Mesenchymal stem cell (in vitro differentiated cells and primary cell): Measurements from ENCODE around the gene SPON2.
A peak's percentile ranks its signal among the peaks of the same experiment; 100 is the strongest.

ENCODE experiments used
- DNase-seq: peaks from one replicate; pipeline ENCODE4 v3.0.0-alpha.2; 2013
- H2AFZ ChIP-seq: one replicate; pipeline ENCODE4 v1.6.1; 2013; ENCODE audit warnings: low read depth, mild to moderate bottlenecking, control low read depth, inconsistent platforms, low read length, moderate library complexity
- H2AK5ac ChIP-seq: 2 replicates; pipeline ENCODE4 v1.6.1; 2013; ENCODE audit warnings: low read length, moderate library complexity, mild to moderate bottlenecking, inconsistent platforms; ENCODE audit not compliant: severe bottlenecking
- H2BK120ac ChIP-seq: one replicate; pipeline ENCODE4 v1.6.1; 2013; ENCODE audit warnings: low read depth, mild to moderate bottlenecking, inconsistent platforms, low read length, moderate library complexity
- H2BK12ac ChIP-seq, 2 experiments: one replicate each; pipeline ENCODE4 v1.6.1; 2013; ENCODE audit warnings: inconsistent platforms in 2 of 2, low read length in 2 of 2, mild to moderate bottlenecking in 2 of 2, moderate library complexity in 2 of 2, control low read depth in 1 of 2
- H2BK15ac ChIP-seq: one replicate; pipeline ENCODE4 v1.6.1; 2013; ENCODE audit warnings: mild to moderate bottlenecking, low read depth, inconsistent platforms; ENCODE audit not compliant: poor library complexity, severe bottlenecking
- H2BK5ac ChIP-seq: 2 replicates; pipeline ENCODE4 v1.6.1; 2013; ENCODE audit warnings: low read depth, mild to moderate bottlenecking, low read length, control low read depth, inconsistent platforms; ENCODE audit not compliant: poor library complexity, severe bottlenecking
- H3K14ac ChIP-seq, 2 experiments: one replicate each; pipeline ENCODE4 v1.6.1; 2013; ENCODE audit warnings: inconsistent platforms in 2 of 2, low read length in 2 of 2, control low read depth in 1 of 2, mild to moderate bottlenecking in 1 of 2, moderate library complexity in 1 of 2
- H3K18ac ChIP-seq, 2 experiments: one replicate each; pipeline ENCODE4 v1.6.1; 2013; ENCODE audit warnings: inconsistent platforms in 2 of 2, low read length in 2 of 2, control low read depth in 1 of 2, low read depth in 1 of 2, mild to moderate bottlenecking in 1 of 2
- H3K23ac ChIP-seq, 2 experiments: one replicate each; pipeline ENCODE4 v1.6.1; 2013; ENCODE audit warnings: inconsistent platforms in 2 of 2, low read length in 2 of 2, mild to moderate bottlenecking in 2 of 2, moderate library complexity in 2 of 2, control low read depth in 1 of 2
- H3K27ac ChIP-seq: 2 replicates; pipeline ENCODE4 v1.5.1; 2013; ENCODE audit warnings: mild to moderate bottlenecking, moderate library complexity, low read length, control low read depth, inconsistent platforms; ENCODE audit not compliant: poor library complexity, severe bottlenecking
- H3K27me3 ChIP-seq, 2 experiments: 2 replicates each; pipeline versions ENCODE4 v1.6.1 to v1.7.0; 2013; ENCODE audit warnings: low read length in 2 of 2, mild to moderate bottlenecking in 2 of 2, moderate library complexity in 2 of 2, control low read depth in 1 of 2, inconsistent platforms in 1 of 2; ENCODE audit not compliant: control insufficient read depth in 1 of 2, insufficient read depth in 1 of 2
- H3K36me3 ChIP-seq, 2 experiments: 2 replicates each; pipeline versions ENCODE4 v1.6.1 to v1.7.0; 2013; ENCODE audit warnings: low read length in 2 of 2, control low read depth in 1 of 2, inconsistent platforms in 1 of 2, low read depth in 1 of 2, mild to moderate bottlenecking in 1 of 2; ENCODE audit not compliant: insufficient read depth in 2 of 2, control insufficient read depth in 1 of 2
- H3K4ac ChIP-seq, 2 experiments: one replicate each; pipeline ENCODE4 v1.6.1; 2013; ENCODE audit warnings: inconsistent platforms in 2 of 2, low read length in 2 of 2, mild to moderate bottlenecking in 2 of 2, moderate library complexity in 2 of 2, control low read depth in 1 of 2, low read depth in 1 of 2
- H3K4me1 ChIP-seq: 2 replicates; pipeline ENCODE4 v1.6.1; 2013; ENCODE audit warnings: low read depth, low read length, control low read depth; ENCODE audit not compliant: control insufficient read depth, insufficient read depth
- H3K4me2 ChIP-seq: 2 replicates; pipeline ENCODE4 v1.6.1; 2013; ENCODE audit warnings: low read length, mild to moderate bottlenecking, inconsistent platforms; ENCODE audit not compliant: poor library complexity, severe bottlenecking
- H3K4me3 ChIP-seq, 2 experiments: 2 replicates each; pipeline versions ENCODE4 v1.5.1 to v1.7.0; 2013; ENCODE audit warnings: low read length in 2 of 2, mild to moderate bottlenecking in 2 of 2, control low read depth in 1 of 2, low read depth in 1 of 2; ENCODE audit not compliant: insufficient read depth in 1 of 2
- H3K79me1 ChIP-seq: replicated peaks from 2 replicates; pipeline ENCODE4 v1.6.1; 2013; ENCODE audit warnings: mild to moderate bottlenecking, control low read depth, low read length, inconsistent platforms; ENCODE audit not compliant: poor library complexity, severe bottlenecking
- H3K9ac ChIP-seq: 2 replicates; pipeline ENCODE4 v1.7.0; 2013; ENCODE audit warnings: mild to moderate bottlenecking, low read length, moderate library complexity
- H3K9me3 ChIP-seq: 2 replicates; pipeline ENCODE4 v1.7.0; 2013; ENCODE audit warnings: mild to moderate bottlenecking, low read length; ENCODE audit not compliant: control insufficient read depth
- H4K8ac ChIP-seq: one replicate; pipeline ENCODE4 v1.6.1; 2013; ENCODE audit warnings: inconsistent platforms, mild to moderate bottlenecking, low read length, moderate library complexity
- H4K91ac ChIP-seq: one replicate; pipeline ENCODE4 v1.6.1; 2013; ENCODE audit warnings: mild to moderate bottlenecking, low read length, inconsistent platforms
- WGBS: methylation state at CpG from one replicate; pipeline ENCODE4 v1.1.7; 2013; ENCODE audit warnings: mixed read lengths; 5-methylcytosine and 5-hydroxymethylcytosine counted together

SPON2 gene

GRCh38 chr4:1194010-1194900 lies 21.9 kb upstream of the SPON2 start:
- Histone ChIP-seq H2BK15ac (peak overlapping the region; percentile 88), H3K23ac (peak overlapping the region in 1 of 2 experiments; percentile 78), H3K27ac (peak overlapping the region; percentile 63), H3K36me3 (peaks cover 10 to 30% of the 10 kb centered on the region in 2 experiments), H3K4ac (peak overlapping the region; percentile 94 to 97), H4K91ac (peak overlapping the region; percentile 85), H4K8ac (peak overlapping the region; percentile 85), H3K9ac (peak overlapping the region; percentile 81), H3K27me3 (no peaks in the 10 kb centered on the region), H3K9me3 (no peaks in the 10 kb centered on the region), H3K18ac (peak overlapping the region; percentile 85 to 96), H2AFZ (no peak overlapping the region), H3K4me3 (peak overlapping the region; percentile 12 to 31), H2BK5ac (peak overlapping the region; percentile 60), H2BK12ac (peak overlapping the region; percentile 85 to 99), H2BK120ac (peak overlapping the region; percentile 97), H3K4me2 (no peak overlapping the region), H3K79me1 (no peaks in the 10 kb centered on the region), H3K4me1 (peaks cover 52% of the 10 kb centered on the region), H2AK5ac (peak overlapping the region; percentile 79), H3K14ac (peak overlapping the region in 1 of 2 experiments; percentile 94)
- DNase-seq: peak; percentile 45
- WGBS: 92% methylated on average over 50 of the region's 52 CpGs

DNA sequence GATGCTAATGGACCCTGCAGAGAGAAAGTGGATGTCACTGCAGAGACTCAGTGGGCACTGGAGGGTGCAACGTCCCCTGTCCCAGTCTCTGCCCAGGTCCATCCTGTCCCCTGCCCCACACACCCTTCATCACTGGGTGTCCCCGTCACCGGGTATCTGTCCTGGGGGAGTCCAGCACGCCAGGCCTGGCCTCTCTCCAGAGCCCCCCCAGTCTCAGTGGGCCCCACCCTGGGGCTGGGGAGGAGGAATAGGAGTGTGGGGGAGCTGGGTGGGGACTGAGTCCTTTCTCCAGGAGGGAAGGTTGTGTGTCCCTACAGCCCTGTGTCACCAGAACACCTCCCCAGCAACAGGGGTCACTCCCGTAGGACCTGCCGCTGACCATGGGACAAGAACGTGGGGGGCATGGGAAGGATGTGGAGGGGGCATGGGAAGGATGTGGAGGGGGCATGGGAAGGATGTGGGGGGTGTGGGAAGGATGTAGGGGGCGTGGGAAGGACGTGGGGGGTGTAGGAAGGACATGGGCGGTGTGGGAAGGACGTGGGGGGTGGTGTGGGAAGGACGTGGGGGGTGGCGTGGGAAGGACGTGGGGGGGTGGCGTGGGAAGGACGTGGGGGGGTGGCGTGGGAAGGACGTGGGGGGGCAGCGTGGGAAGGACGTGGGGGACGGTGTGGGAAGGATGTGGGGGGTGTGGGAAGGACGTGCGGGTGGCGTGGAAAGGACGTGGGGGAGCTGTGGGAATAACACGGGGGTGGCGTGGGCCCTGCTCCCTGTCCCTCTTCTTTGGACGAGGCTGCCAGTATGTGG lies 21.0 kb upstream of the SPON2 start:
- H3K4me3 ChIP-seq: peak overlapping the region; percentile 12 to 52
- peak overlapping the region; percentile 95 for H3K27ac ChIP-seq
- no peak overlapping the region for H3K4me2 ChIP-seq
- no peak for DNase-seq
- peak overlapping the region; percentile 97 for H3K4ac ChIP-seq
- peaks cover 50% of the 10 kb centered on the region for H3K4me1 ChIP-seq
- H3K18ac ChIP-seq: peak overlapping the region; percentile 95 to 96
- H2BK5ac ChIP-seq: peak overlapping the region; percentile 60
- peak overlapping the region in 1 of 2 experiments; percentile 94 for H3K14ac ChIP-seq
- peak overlapping the region; percentile 86 for H4K8ac ChIP-seq
- H4K91ac ChIP-seq: peak overlapping the region; percentile 95
- peak overlapping the region; percentile 95 to 99 for H2BK12ac ChIP-seq
- H3K27me3 ChIP-seq: no peaks in the 10 kb centered on the region
- WGBS: 89% methylated on average over 14 of the region's 28 CpGs
- H3K79me1 ChIP-seq: no peaks in the 10 kb centered on the region
- peaks cover 10 to 30% of the 10 kb centered on the region in 2 experiments for H3K36me3 ChIP-seq
- H3K23ac ChIP-seq: peak overlapping the region in 1 of 2 experiments; percentile 78
- H3K9ac ChIP-seq: peak overlapping the region; percentile 86
- no peak overlapping the region for H2AFZ ChIP-seq
- H2AK5ac ChIP-seq: peak overlapping the region; percentile 79
- peak overlapping the region; percentile 64 for H2BK15ac ChIP-seq
- H3K9me3 ChIP-seq: no peaks in the 10 kb centered on the region
- H2BK120ac ChIP-seq: peak overlapping the region; percentile 97

GRCh38 chr4:1192493-1193205 lies 20.3 kb upstream of the SPON2 start:
- Histone ChIP-seq H4K8ac (peak overlapping the region; percentile 86), H3K27me3 (no peaks in the 10 kb centered on the region), H2BK15ac (peak overlapping the region; percentile 64), H2AK5ac (peak overlapping the region; percentile 66), H3K79me1 (no peaks in the 10 kb centered on the region), H3K36me3 (peaks cover 10 to 26% of the 10 kb centered on the region in 2 experiments), H3K4me1 (peaks cover 47% of the 10 kb centered on the region), H3K4me3 (peak overlapping the region in 1 of 2 experiments; percentile 52), H2BK12ac (peak overlapping the region; percentile 56 to 95), H3K18ac (peak overlapping the region; percentile 95 to 96), H4K91ac (peak overlapping the region; percentile 95), H3K9ac (peak overlapping the region; percentile 86), H3K9me3 (no peaks in the 10 kb centered on the region), H2AFZ (no peak overlapping the region), H2BK120ac (peak overlapping the region; percentile 95), H3K23ac (peak overlapping the region in 1 of 2 experiments; percentile 20), H3K4ac (peak overlapping the region; percentile 91 to 97), H3K4me2 (no peak overlapping the region), H3K14ac (peak overlapping the region in 1 of 2 experiments; percentile 82), H3K27ac (peak overlapping the region; percentile 95), H2BK5ac (peak overlapping the region; percentile 79)
- WGBS: 62% methylated on average over 13 of the region's 13 CpGs
- no peak for DNase-seq
